NCI-H2171 (cell line): ENCODE data around the gene OTOA.
"Not testable (repeated sequence)": the region's sequence is repeated elsewhere in the genome, so short reads cannot be mapped to it uniquely, and the experiment has no call there.

Experiments used
- DNase-seq: peaks from one replicate; lab custom pipeline; 2025; lab: John Stamatoyannopoulos, UW

Gene OTOA

DNA sequence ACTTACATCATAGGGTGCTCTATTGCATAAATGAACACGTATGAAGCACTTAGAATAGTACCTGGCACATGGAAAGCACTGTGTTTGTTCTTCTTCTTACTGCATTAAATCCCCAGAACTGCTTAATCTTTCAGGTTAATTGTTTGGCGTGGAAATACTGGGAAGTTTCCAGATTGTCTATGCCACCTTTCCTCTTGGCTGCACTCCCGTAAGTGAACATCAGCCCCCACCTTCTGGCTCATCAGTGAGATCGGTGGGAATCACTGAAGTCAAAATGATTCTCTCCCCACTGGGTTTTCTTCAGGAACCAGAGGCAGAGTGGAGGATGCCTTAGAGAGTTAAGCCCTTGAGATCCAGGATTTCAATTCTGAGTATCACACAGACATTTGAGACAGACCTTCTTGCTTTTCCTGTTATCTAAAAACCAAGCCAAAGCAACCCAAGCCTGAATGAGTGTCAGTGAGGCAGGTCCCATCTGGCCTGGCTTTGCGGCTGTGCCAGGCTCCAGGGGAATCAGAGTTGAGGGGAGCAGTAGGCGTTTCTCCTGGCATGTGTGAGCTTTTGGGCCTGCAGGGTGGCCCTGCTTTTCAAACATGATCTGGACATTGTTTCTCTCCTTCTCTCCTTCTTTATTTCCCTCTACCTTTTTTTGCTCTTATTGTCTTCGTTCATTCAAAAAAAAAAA is 59.1 kb downstream of the OTOA start:
- DNase-seq: peak; percentile 11

GRCh38 chr16:21723532-21723931 is 59.8 kb downstream of the OTOA start:
- no peak for DNase-seq

DNA sequence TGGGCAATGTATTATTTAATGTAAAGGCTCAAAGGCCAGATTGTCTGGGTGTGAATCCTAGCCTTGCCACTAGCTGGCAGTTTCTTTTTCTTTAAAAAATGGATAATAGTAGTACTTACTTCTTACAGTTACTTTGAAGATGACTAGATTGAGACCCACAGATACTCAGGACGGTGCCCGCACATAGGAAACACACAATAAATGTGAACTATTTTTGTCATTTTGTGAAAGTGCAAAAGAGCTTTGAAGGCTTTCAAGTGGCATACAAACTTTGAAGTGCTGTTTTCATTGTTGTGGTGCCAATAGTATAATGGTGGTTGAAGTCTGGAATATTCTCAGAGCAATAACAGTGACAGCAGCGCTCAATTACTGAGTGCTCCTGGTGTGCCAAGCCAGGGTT is 63.6 kb downstream of the OTOA start:
- DNase-seq: no peak

DNA sequence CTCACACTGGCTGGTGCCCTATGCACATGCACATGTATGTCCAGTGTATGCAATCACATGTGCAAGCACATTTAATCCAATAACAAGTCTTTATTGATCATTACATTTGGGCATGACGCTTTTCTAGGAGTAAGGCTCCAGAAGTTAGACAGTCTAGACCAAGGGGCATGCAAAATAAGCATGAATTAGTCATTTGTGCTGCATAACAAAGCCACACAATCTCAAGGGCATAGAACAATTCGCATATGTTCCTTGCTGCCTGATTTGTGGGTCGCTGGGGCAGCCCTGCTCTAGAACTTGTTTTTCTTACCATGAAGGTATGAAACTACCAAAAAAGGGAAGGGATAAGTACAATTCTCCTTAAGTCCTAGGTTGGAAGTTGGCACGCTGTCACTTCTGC is 67.5 kb downstream of the OTOA start:
- DNase-seq: not testable (repeated sequence)

GRCh38 chr16:21740637-21741036 is 76.9 kb downstream of the OTOA start:
- not testable (repeated sequence) for DNase-seq

DNA sequence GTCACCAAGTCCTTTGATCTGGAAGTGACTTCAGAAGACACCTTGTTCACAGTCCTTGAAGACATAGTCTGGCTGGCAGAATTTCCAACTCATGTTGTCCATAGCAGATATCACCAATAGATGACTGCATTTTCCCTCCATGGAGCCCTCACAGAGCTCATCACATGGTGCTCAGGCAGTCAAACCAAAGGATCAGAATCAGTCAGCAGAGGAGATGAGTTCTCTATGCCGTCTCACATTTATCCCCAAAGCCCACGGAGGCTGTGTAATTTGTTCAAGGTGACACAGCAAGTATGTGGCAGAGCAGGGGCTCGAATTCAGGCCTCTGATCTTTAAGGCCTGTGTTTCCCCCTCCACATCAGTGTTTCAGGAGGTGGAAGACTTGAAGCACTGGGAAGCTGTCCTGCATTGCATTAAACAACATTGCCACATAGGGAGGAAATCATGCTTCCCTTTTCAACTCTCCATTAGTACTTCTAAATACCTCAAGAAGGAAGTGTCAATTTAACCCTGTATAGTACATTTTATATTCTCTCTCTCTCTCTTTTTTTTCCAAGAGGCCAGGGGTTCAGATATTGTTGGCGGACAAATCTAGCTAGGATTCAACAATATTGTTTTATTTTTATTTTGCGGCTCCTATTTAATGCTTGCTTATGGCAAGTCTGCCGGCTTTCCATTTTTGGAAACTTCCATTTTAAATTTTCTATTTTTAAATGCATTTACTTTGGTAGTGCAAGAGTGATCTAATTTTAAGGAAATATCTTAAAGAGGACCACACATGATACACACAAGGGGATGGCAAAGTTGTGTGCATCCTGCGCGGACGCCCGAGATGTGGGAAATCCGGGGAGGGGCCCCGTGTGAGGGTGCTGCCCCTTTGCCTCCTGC is 92.7 kb downstream of the OTOA start:
- not testable (repeated sequence) for DNase-seq

DNA sequence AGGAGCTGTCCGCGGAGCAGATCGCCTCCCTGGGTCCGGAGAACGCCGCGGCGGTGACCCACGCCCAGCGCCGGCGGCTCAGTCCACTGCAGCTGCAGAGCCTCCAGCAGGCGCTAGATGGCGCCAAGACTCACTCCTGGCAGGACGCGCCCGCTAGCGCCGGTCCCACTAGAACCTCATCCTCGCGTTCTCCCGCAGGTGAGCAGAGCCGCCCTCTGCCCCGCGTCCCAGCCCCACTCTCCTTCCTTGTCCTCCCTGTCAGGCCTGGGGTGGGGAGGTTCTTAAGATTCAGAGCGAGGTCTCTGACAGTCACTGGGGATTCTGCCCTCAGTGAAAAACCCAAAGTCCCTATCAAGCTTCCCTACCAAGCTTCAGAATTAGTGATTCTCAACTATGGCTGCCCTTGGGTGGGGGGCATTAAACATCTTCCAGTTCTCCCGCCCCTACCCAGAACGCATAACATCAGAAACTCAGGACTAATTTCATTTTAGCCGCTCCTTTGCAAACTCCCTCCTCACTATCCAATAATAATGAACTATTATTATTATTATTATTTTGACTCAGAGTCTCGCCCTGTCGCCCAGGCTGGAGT is 93.4 kb downstream of the OTOA start:
- not testable (repeated sequence) for DNase-seq

- not testable (repeated sequence) for DNase-seq
Observed at GRCh38 chr16:21768280-21768679, 104.5 kb downstream of the OTOA start.

GRCh38 chr16:21768810-21769209 is 105.0 kb downstream of the OTOA start:
- not testable (repeated sequence) for DNase-seq

- DNase-seq: not testable (repeated sequence)
Observed at GRCh38 chr16:21769284-21769683, 105.5 kb downstream of the OTOA start.

DNA sequence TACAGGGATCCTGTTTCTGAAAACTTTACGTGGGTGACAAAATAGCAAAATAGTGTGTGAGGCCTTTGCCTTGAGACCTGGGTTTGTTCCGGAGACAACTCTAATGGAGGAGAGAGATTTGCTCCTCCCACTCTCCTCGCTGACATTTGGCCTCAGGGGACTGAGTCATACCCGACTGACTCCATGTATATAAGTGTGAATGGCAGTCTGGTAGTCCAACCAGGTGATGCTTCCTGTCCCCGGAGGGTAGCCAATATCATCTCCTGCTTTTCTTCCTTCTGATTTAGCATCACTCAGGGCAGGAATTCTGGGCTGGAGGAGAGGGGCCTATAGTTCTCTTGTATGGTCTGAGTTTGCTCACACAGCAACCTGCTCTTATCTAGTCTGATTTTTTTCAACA is 106.8 kb downstream of the OTOA start:
- not testable (repeated sequence) for DNase-seq

GRCh38 chr16:21772547-21773206 is 108.9 kb downstream of the OTOA start:
- not testable (repeated sequence) for DNase-seq

- not testable (repeated sequence) for DNase-seq
Observed at GRCh38 chr16:21773207-21773553, 109.4 kb downstream of the OTOA start.

DNA sequence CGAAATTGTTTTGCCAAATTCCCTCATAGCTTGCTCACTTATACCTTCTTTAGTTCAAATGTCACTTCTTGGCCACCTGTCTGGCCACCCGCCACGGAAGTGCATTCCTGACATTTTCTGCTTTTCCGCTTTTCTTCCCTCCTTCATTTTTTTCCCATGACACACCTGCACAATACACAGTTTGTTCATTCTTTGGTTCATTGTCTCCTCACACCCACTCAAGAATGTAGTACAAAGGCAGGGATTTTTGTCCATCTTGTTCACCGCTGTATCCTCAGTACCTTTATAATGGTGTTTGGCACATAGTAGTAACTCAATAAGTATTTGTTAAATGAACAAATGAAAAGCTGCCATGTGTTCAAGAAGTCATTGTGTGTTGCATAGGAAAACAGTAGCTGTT is 116.8 kb downstream of the OTOA start:
- DNase-seq: not testable (repeated sequence)

- DNase-seq: not testable (repeated sequence)
Observed at GRCh38 chr16:21790506-21790905, 126.7 kb downstream of the OTOA start.

DNA sequence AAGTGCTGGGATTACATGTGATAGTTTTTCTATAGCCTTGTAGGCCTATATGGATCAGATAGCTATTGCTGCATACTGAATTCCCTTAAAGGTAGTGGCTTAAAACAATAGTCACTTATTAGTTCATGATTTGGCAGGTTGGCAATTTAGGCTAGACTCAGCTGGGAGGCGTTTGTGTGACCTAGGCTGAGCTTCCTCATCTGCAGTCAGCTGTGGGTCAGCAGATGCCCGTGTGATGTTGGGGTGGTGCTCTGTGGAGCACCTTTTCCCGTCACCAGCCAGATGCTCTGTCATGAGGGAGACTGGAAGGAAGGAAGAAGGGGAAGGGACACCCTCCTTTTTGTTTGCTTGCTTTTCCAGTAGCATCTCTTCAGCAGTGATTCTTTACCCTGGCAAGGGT is 129.5 kb downstream of the OTOA start:
- DNase-seq: not testable (repeated sequence)

DNA sequence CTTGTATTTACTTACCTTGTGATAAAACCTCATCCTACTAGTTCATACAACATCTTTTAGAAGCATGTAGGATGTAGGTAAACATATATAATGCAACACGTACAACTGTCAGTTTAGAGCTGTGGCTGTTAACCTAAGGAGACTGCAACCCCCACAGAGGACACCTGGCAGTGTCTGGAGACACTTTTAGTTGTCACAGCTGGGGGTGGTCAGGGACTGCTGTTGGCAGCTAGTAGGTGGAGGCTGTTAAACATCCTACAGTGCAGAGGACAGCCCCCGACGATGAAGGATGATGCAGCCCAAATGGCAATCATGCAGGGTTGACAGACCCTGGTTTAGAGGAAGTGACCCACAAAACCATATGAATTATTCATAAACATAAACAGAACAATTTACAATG is 134.8 kb downstream of the OTOA start:
- DNase-seq: not testable (repeated sequence)

- not testable (repeated sequence) for DNase-seq
Observed at GRCh38 chr16:21801538-21802374, 138.0 kb downstream of the OTOA start.

GRCh38 chr16:21802375-21802663 is 138.6 kb downstream of the OTOA start:
- DNase-seq: not testable (repeated sequence)
